H1 (cell line): Measurements from ENCODE around the gene CFAP92. TPM values are rescaled to one million over a fixed set of nuclear protein-coding genes. Genes with fewer than 3 reads are reported as not detected.
"Not testable (repeated sequence)": the region's sequence is repeated elsewhere in the genome, so short reads cannot be mapped to it uniquely, and the experiment has no call there.

ENCODE experiments used
- CTCF ChIA-PET: fragments of 300-600 bp; sonication (Branson Sonifier 250); formaldehyde crosslinking; loops from one replicate; lab custom pipeline; 2021; ENCODE audit not compliant: partially characterized antibody; lab: Charles Lee
- POLR2A ChIA-PET: fragments of 300-600 bp; sonication (Branson Sonifier 250); formaldehyde crosslinking; loops from one replicate; lab custom pipeline; 2021; ENCODE audit warnings: inconsistent platforms; ENCODE audit not compliant: partially characterized antibody; lab: Charles Lee
- DNase-seq, 2 experiments: peaks; one replicate each; pipeline versions ENCODE4 v3.0.0 to v3.0.0-alpha.2; 2010 to 2022; ENCODE audit warnings: low spot score in 2 of 2, low read depth in 1 of 2, mixed read lengths in 1 of 2
- FAIRE-seq: peaks from 2 replicates; lab custom pipeline; 2011; peaks lifted over from hg19 to GRCh38; lab: Jason Lieb, UNC
- H2AFZ ChIP-seq: 2 replicates; pipeline ENCODE4 v1.8.1; 2012; ENCODE audit warnings: low read length, inconsistent platforms
- H2AK5ac ChIP-seq: 2 replicates; pipeline ENCODE4 v1.6.1; 2013; ENCODE audit warnings: low read depth, low read length
- H2BK120ac ChIP-seq: replicated peaks from 2 replicates; pipeline ENCODE3; 2013; ENCODE audit warnings: low read depth, low read length, inconsistent platforms
- H2BK12ac ChIP-seq: 2 replicates; pipeline ENCODE4 v1.6.1; 2013; ENCODE audit warnings: low read depth, low read length
- H2BK15ac ChIP-seq: 2 replicates; pipeline ENCODE4 v1.6.1; 2013; ENCODE audit warnings: low read length
- H2BK20ac ChIP-seq: 2 replicates; pipeline ENCODE4 v1.6.1; 2013; ENCODE audit warnings: low read length
- H2BK5ac ChIP-seq: 2 replicates; pipeline ENCODE4 v1.6.1; 2013; ENCODE audit warnings: low read depth, low read length
- H3K14ac ChIP-seq: 2 replicates; pipeline ENCODE4 v1.6.1; 2013; ENCODE audit warnings: inconsistent platforms; ENCODE audit not compliant: insufficient read length
- H3K18ac ChIP-seq: 2 replicates; pipeline ENCODE4 v1.6.1; 2013; ENCODE audit warnings: low read length; ENCODE audit errors: extremely low read depth
- H3K23ac ChIP-seq: 2 replicates; pipeline ENCODE4 v1.6.1; 2013; ENCODE audit warnings: inconsistent platforms; ENCODE audit not compliant: insufficient read length
- H3K23me2 ChIP-seq: 2 replicates; pipeline ENCODE4 v1.6.1; 2013; ENCODE audit warnings: low read depth, low read length
- H3K27ac ChIP-seq: 2 replicates; pipeline ENCODE4 v1.6.1; 2011; ENCODE audit warnings: low read depth, low read length, inconsistent platforms
- H3K27me3 ChIP-seq, 4 experiments: replicated peaks in 1 of 4; 1 replicate in 1 of 4; 2 replicates in 3 of 4; pipeline versions ENCODE4 v1.6.1 to v1.8.1; 2011 to 2013; ENCODE audit warnings: low read length in 3 of 4, mild to moderate bottlenecking in 3 of 4, inconsistent platforms in 2 of 4, mixed read lengths in 2 of 4, moderate library complexity in 1 of 4; ENCODE audit not compliant: control insufficient read depth in 3 of 4, insufficient read depth in 3 of 4; ENCODE audit errors: extremely low read depth in 1 of 4
- H3K36me3 ChIP-seq, 4 experiments: 2 replicates each; pipeline versions ENCODE4 v1.6.1 to v1.8.1; 2011 to 2013; ENCODE audit warnings: mild to moderate bottlenecking in 4 of 4, low read length in 3 of 4, moderate library complexity in 2 of 4, control low read depth in 1 of 4, inconsistent platforms in 1 of 4; ENCODE audit not compliant: insufficient read depth in 4 of 4, control insufficient read depth in 2 of 4
- H3K4ac ChIP-seq: replicated peaks from 2 replicates; pipeline ENCODE3; 2013; ENCODE audit warnings: low read length, low read depth, mixed read lengths, inconsistent platforms; ENCODE audit not compliant: insufficient read length
- H3K4me1 ChIP-seq, 4 experiments: replicated peaks in 1 of 4; 1 replicate in 1 of 4; 2 replicates in 3 of 4; pipeline versions ENCODE4 v1.6.1 to v1.8.1; 2011 to 2013; ENCODE audit warnings: low read length in 3 of 4, inconsistent platforms in 2 of 4, mixed read lengths in 1 of 4; ENCODE audit not compliant: insufficient read depth in 4 of 4, control insufficient read depth in 3 of 4
- H3K4me2 ChIP-seq, 2 experiments: 2 replicates each; pipeline versions ENCODE4 v1.6.1 to v1.8.1; 2011 to 2013; ENCODE audit warnings: low read depth in 2 of 2, low read length in 2 of 2, control low read depth in 1 of 2, inconsistent platforms in 1 of 2, mild to moderate bottlenecking in 1 of 2; ENCODE audit not compliant: insufficient read depth in 1 of 2
- H3K4me3 ChIP-seq, 4 experiments: fragments of 200-600, 300-600 bp in 1 of 4; sonication (generic), shearing (Covaris generic), sonication (Bioruptor Twin) in 1 of 4; 2 replicates each; pipeline versions ENCODE4 v1.5.1 to v1.8.1; 2011 to 2016; ENCODE audit warnings: low read length in 4 of 4, low read depth in 3 of 4, control low read depth in 2 of 4, inconsistent platforms in 2 of 4, mild to moderate bottlenecking in 2 of 4, mixed read lengths in 1 of 4, moderate library complexity in 1 of 4; ENCODE audit not compliant: insufficient read depth in 2 of 4; ENCODE audit errors: extremely low read depth in 1 of 4
- H3K56ac ChIP-seq: replicated peaks from 2 replicates; pipeline ENCODE3; 2013; ENCODE audit warnings: low read depth, mild to moderate bottlenecking, mixed read lengths, low read length, inconsistent platforms; ENCODE audit not compliant: insufficient read length
- H3K79me1 ChIP-seq: 2 replicates; pipeline ENCODE4 v1.6.1; 2013; ENCODE audit warnings: low read depth, low read length, control low read depth
- H3K79me2 ChIP-seq, 2 experiments: 2 replicates each; pipeline versions ENCODE4 v1.6.1 to v1.8.1; 2012 to 2013; ENCODE audit warnings: low read length in 2 of 2, mild to moderate bottlenecking in 2 of 2, inconsistent platforms in 1 of 2; ENCODE audit not compliant: insufficient read depth in 2 of 2, control insufficient read depth in 1 of 2
- H3K9ac ChIP-seq, 4 experiments: replicated peaks in 1 of 4; 1 replicate in 1 of 4; 2 replicates in 3 of 4; pipeline versions ENCODE4 v1.6.1 to v1.8.1; 2011 to 2013; ENCODE audit warnings: low read depth in 3 of 4, low read length in 3 of 4, control low read depth in 2 of 4, mild to moderate bottlenecking in 2 of 4, moderate library complexity in 2 of 4, inconsistent platforms in 1 of 4; ENCODE audit errors: extremely low read depth in 1 of 4
- H3K9me3 ChIP-seq, 2 experiments: 2 replicates each; pipeline versions ENCODE4 v1.6.1 to v1.8.1; 2012 to 2013; ENCODE audit warnings: mild to moderate bottlenecking in 2 of 2, moderate library complexity in 2 of 2, control low read depth in 1 of 2, inconsistent platforms in 1 of 2, low read depth in 1 of 2, low read length in 1 of 2, mixed read lengths in 1 of 2; ENCODE audit not compliant: insufficient read depth in 2 of 2
- H4K20me1 ChIP-seq, 2 experiments: replicated peaks in 1 of 2; 2 replicates each; pipeline versions ENCODE3 to v1.8.1; 2011 to 2013; ENCODE audit warnings: inconsistent platforms in 2 of 2, low read length in 2 of 2, mild to moderate bottlenecking in 1 of 2; ENCODE audit not compliant: insufficient read depth in 2 of 2, control insufficient read depth in 1 of 2
- H4K5ac ChIP-seq: 2 replicates; pipeline ENCODE4 v1.6.1; 2013; ENCODE audit warnings: low read length, low read depth, mixed read lengths, inconsistent platforms; ENCODE audit not compliant: insufficient read length
- H4K8ac ChIP-seq: 2 replicates; pipeline ENCODE4 v1.8.0; 2013; ENCODE audit warnings: mild to moderate bottlenecking, moderate library complexity, low read length, inconsistent platforms; ENCODE audit not compliant: insufficient read depth; ENCODE audit errors: extremely low read depth
- H4K91ac ChIP-seq: replicated peaks from 2 replicates; pipeline ENCODE3; 2013; ENCODE audit warnings: low read length, mixed read lengths, inconsistent platforms; ENCODE audit not compliant: insufficient read length
- WGBS, 2 experiments: shearing (Covaris generic) in 1 of 2; methylation state at CpG; one replicate each; pipeline versions ENCODE4 v1.1.6 to v1.1.7; 2013 to 2015; ENCODE audit warnings: low lambda C conversion rate in 2 of 2, mixed read lengths in 2 of 2, inconsistent platforms in 1 of 2, low coverage in 1 of 2, missing lambda C conversion rate in 1 of 2; ENCODE audit not compliant: insufficient replicate concordance in 2 of 2, insufficient coverage in 1 of 2, insufficient read length in 1 of 2; ENCODE audit errors: extremely low coverage in 1 of 2, missing lambda C conversion rate in 1 of 2; 5-methylcytosine and 5-hydroxymethylcytosine counted together
- polyA plus RNA-seq, 7 experiments: library from polyadenylated mRNA; depleted of rRNA in 3 of 7; stranded (reverse) in 5 of 7; unstranded in 2 of 7; fragments of >200 nt in 5 of 7; fragments of 200-250 nt in 2 of 7; gene quantifications; 1 replicate in 5 of 7; 2 replicates in 1 of 7; 4 replicates in 1 of 7; pipeline versions ENCODE4 v1.2.1 to v1.2.3, GENCODE V29; 2011 to 2013; ENCODE audit warnings: missing spikeins in 2 of 7, mixed read lengths in 2 of 7
- total RNA-seq: library from RNA; stranded (reverse); fragmentation: NEBNext Ultra II Directional; extraction: Animal tissue kit (Norgen Biotek cat#: 25700); gene quantifications from 2 replicates; pipeline ENCODE4 v1.2.1, GENCODE V29; 2021

Gene CFAP92
- total and polyA plus RNA-seq, 2 of the 8 experiments (the other 6 are each of a cell fraction or from before 2014, with no cell fraction given): 0.77 to 2.0 TPM

DNA sequence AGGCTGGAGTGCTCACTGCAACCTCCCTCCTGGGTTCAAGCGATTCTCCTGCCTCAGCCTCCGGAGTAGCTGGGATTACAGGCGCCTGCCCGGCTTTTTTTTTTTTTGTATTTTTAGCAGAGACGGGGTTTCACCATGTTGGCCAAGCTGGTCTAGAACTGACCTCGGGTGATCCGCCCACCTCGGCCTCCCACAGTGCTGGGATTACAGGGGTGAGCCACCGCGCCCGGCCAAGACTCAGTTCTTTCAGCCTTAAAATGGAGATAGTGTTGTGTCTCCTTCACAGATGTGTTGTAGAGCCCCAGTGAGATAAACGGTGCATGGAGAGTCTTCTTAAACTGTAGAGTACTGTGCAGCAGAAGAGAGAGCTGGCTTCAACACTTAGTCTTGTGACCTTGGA is 113.4 kb downstream of the CFAP92 start:
- not testable (repeated sequence) for H3K18ac ChIP-seq
- H3K79me2 ChIP-seq: peaks cover 8 to 52% of the 10 kb centered on the region in 2 experiments; a peak in 3 of 4 replicates
- POLR2A ChIA-PET: interaction anchor here (1.2 to 3.5 kb wide), 8 partner anchors 9 to 113 kb away, joined by 3 to 23 read pairs (median 6); partner anchors contain the start of gene CFAP92

More for the DNA sequence above, 113.4 kb downstream of the CFAP92 start:
- not testable (repeated sequence) for H3K14ac ChIP-seq, H4K8ac ChIP-seq, H3K9me3 ChIP-seq, H3K4ac ChIP-seq, H3K27ac ChIP-seq, H2BK5ac ChIP-seq, H2BK12ac ChIP-seq, H3K27me3 ChIP-seq, H3K56ac ChIP-seq, DNase-seq, H2BK120ac ChIP-seq, H4K91ac ChIP-seq, FAIRE-seq, H4K20me1 ChIP-seq, H3K23ac ChIP-seq, H4K5ac ChIP-seq, H2BK20ac ChIP-seq, H2AK5ac ChIP-seq, H3K4me1 ChIP-seq, H2AFZ ChIP-seq, H2BK15ac ChIP-seq
- H3K36me3 ChIP-seq: peaks cover 0 to 19% (median 1%) of the 10 kb centered on the region in 4 experiments; a peak in 5 of 8 replicates
- peak overlapping the region; percentile 78 to 90 (median 82); a peak in 5 of 8 replicates for H3K4me3 ChIP-seq
- H3K4me2 ChIP-seq: peak overlapping the region; percentile 79 to 99
- H3K9ac ChIP-seq: peak overlapping the region in 3 of 4 experiments; percentile 89 to 90 (median 90); a peak in 3 of 7 replicates
- WGBS, 2 experiments: 92% methylated on average over 12 of the region's 12 CpGs; no CpG with 5 or more reads in 1 of the 2 experiments
- peaks cover 13% of the 10 kb centered on the region for H3K23me2 ChIP-seq
- peaks cover 16% of the 10 kb centered on the region for H3K79me1 ChIP-seq
- CTCF ChIA-PET: interaction anchor here (0.6 kb wide), 1 partner anchor 17 kb away, joined by 3 read pairs; no protein-coding TSS in a partner anchor
